GM19324 (cell line): ENCODE measurements around the gene SYNGAP1.
A peak's percentile ranks its signal among the peaks of the same experiment; 100 is the strongest.

ENCODE experiments used
- ATAC-seq: cut with Tn5 transposase; IDR thresholded peaks from one replicate; pipeline ENCODE4 v1.9.1; 2021; ENCODE audit warnings: mild to moderate bottlenecking, moderate library complexity; ENCODE audit not compliant: unreplicated experiment, low FRiP score

SYNGAP1 gene

GRCh38 chr6:33434961-33435360 is 15.1 kb downstream of the SYNGAP1 start:
- ATAC-seq: no peak

- ATAC-seq: no peak
These were observed 17.8 kb downstream of the SYNGAP1 start for GRCh38 chr6:33437666-33438065.

- ATAC-seq: no peak
These were observed 19.2 kb downstream of the SYNGAP1 start for GRCh38 chr6:33438978-33439594.

- ATAC-seq: no peak
These were observed 20.2 kb downstream of the SYNGAP1 start for GRCh38 chr6:33439956-33440648.

- no peak for ATAC-seq
These were observed 20.9 kb downstream of the SYNGAP1 start for GRCh38 chr6:33440649-33441309.

- no peak for ATAC-seq
These were observed 21.6 kb downstream of the SYNGAP1 start for GRCh38 chr6:33441457-33441856.

- ATAC-seq: no peak
These were observed 22.4 kb downstream of the SYNGAP1 start for GRCh38 chr6:33442283-33442682.

- no peak for ATAC-seq
These were observed 23.2 kb downstream of the SYNGAP1 start for GRCh38 chr6:33443025-33443424.

- no peak for ATAC-seq
These were observed 24.0 kb downstream of the SYNGAP1 start for GRCh38 chr6:33443619-33444504.

GRCh38 chr6:33445119-33445603 is 25.3 kb downstream of the SYNGAP1 start:
- no peak for ATAC-seq

- ATAC-seq: no peak
These were observed 26.5 kb downstream of the SYNGAP1 start for GRCh38 chr6:33446356-33446755.

- ATAC-seq: no peak
These were observed 30.6 kb downstream of the SYNGAP1 start for GRCh38 chr6:33450434-33450833.

- no peak for ATAC-seq
These were observed 31.7 kb downstream of the SYNGAP1 start for GRCh38 chr6:33451606-33452005.

GRCh38 chr6:33452496-33452895 is 32.6 kb downstream of the SYNGAP1 start:
- no peak for ATAC-seq

- ATAC-seq: no peak
These were observed 33.6 kb downstream of the SYNGAP1 start for GRCh38 chr6:33453393-33454008.

GRCh38 chr6:33454009-33454946 is 34.4 kb downstream of the SYNGAP1 start, which contains the start of gene ZBTB9:
Gene ZBTB9, plus strand, starts transcription at chr6:33454576. Its CDS starts 525 bp downstream, at chr6:33455101.
- peak; percentile 96 for ATAC-seq

GRCh38 chr6:33455051-33455450 is 35.2 kb downstream of the SYNGAP1 start:
- ATAC-seq: no peak

GRCh38 chr6:33456156-33456555 is 36.3 kb downstream of the SYNGAP1 start:
- ATAC-seq: no peak

- no peak for ATAC-seq
These were observed 38.8 kb downstream of the SYNGAP1 start for GRCh38 chr6:33458676-33459075.
